Lower leg skin (tissue), 3 donors: ENCODE measurements around the gene RBFOX2.

Experiments
- POLR2A ChIP-seq, 2 donors: fragments of 450-650 bp; IDR thresholded peaks; one replicate each; pipeline ENCODE4 v1.6.1; 2016 to 2017; ENCODE audit warnings: antibody characterized with exemption in 2 of 2, mild to moderate bottlenecking in 1 of 2, moderate library complexity in 1 of 2
- TF ChIP-seq, protein P1 (sequence below), 3 donors: fragments of 450-650 bp; IDR thresholded peaks; one replicate each; pipeline ENCODE4 v1.5.1; 2016; ENCODE audit warnings: antibody characterized with exemption in 3 of 3, mild to moderate bottlenecking in 3 of 3, moderate library complexity in 2 of 3

DNA sequence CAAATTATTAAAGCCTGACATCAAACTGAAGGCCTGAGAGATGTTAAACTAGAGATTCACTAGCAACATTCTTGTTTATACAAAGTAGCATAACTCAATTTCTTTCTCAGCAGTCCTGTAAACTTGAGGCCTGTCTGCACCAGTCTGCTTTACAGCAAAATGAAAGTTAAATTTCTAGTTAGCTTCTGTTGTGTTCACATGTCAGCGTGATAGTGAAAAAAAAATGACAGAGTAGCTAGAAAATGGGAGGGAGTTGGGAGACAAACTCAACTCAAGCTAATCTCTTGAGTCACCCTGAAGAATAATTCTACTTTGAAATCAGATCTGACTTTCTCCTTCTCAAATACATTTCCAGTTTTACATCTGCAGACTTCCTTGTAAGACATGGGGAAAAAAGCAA lies 6.5 kb downstream of the RBFOX2 start:
- TF ChIP-seq, protein P1, sequence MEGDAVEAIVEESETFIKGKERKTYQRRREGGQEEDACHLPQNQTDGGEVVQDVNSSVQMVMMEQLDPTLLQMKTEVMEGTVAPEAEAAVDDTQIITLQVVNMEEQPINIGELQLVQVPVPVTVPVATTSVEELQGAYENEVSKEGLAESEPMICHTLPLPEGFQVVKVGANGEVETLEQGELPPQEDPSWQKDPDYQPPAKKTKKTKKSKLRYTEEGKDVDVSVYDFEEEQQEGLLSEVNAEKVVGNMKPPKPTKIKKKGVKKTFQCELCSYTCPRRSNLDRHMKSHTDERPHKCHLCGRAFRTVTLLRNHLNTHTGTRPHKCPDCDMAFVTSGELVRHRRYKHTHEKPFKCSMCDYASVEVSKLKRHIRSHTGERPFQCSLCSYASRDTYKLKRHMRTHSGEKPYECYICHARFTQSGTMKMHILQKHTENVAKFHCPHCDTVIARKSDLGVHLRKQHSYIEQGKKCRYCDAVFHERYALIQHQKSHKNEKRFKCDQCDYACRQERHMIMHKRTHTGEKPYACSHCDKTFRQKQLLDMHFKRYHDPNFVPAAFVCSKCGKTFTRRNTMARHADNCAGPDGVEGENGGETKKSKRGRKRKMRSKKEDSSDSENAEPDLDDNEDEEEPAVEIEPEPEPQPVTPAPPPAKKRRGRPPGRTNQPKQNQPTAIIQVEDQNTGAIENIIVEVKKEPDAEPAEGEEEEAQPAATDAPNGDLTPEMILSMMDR (IDR thresholded peaks at IDR 0.05), result no peak
- no peak for TF ChIP-seq POLR2A (IDR thresholded peaks at IDR 0.05)
